BE2C (cell line): Measurements from ENCODE around the gene GPHB5.

Source experiments
- DNase-seq: peaks from one replicate; pipeline ENCODE4 v3.0.0-alpha.2; 2020
- H3K27me3 ChIP-seq: fragments of 250-450 bp; sonication (Bioruptor Pico); 2 replicates; pipeline ENCODE4 v1.5.1; 2020; ENCODE audit warnings: mild to moderate bottlenecking
- H3K36me3 ChIP-seq: fragments of 250-450 bp; sonication (Bioruptor Pico); 2 replicates; pipeline ENCODE4 v1.5.1; 2020; ENCODE audit warnings: mild to moderate bottlenecking
- H3K4me1 ChIP-seq: fragments of 250-450 bp; sonication (Bioruptor Pico); 2 replicates; pipeline ENCODE4 v1.5.1; 2020
- H3K4me3 ChIP-seq: 2 replicates; pipeline ENCODE4 v1.5.1; 2011; ENCODE audit warnings: low read depth, low read length
- H3K9me3 ChIP-seq: fragments of 250-450 bp; sonication (Bioruptor Pico); 2 replicates; pipeline ENCODE4 v1.5.1; 2020
- CTCF ChIP-seq: IDR thresholded peaks from 2 replicates; pipeline ENCODE4 v1.5.1; 2012; ENCODE audit warnings: mild to moderate bottlenecking, low read depth, low read length

Gene GPHB5

GRCh38 chr14:63269561-63270225 lies 49.0 kb downstream of the GPHB5 start:
- Histone ChIP-seq H3K36me3 (no peaks in the 10 kb centered on the region), H3K4me3 (no peak overlapping the region), H3K9me3 (no peaks in the 10 kb centered on the region), H3K27me3 (peaks cover 14% of the 10 kb centered on the region), H3K4me1 (no peaks in the 10 kb centered on the region)
- no peak for TF ChIP-seq CTCF
- DNase-seq = no peak

- DNase-seq = no peak
- TF ChIP-seq CTCF = no peak
Measured at GRCh38 chr14:63268771-63269170, 50.0 kb downstream of the GPHB5 start.

GRCh38 chr14:63267171-63267570 lies 51.6 kb downstream of the GPHB5 start:
- DNase-seq = no peak
- H3K27me3 ChIP-seq = peaks cover 14% of the 10 kb centered on the region
- no peak for TF ChIP-seq CTCF
- H3K4me3 ChIP-seq = no peak overlapping the region
- H3K36me3 ChIP-seq = no peaks in the 10 kb centered on the region
- no peaks in the 10 kb centered on the region for H3K9me3 ChIP-seq
- H3K4me1 ChIP-seq = no peaks in the 10 kb centered on the region

More at GRCh38 chr14:63268771-63269170, 50.0 kb downstream of the GPHB5 start:
- peaks cover 14% of the 10 kb centered on the region for H3K27me3 ChIP-seq
- H3K9me3 ChIP-seq = no peaks in the 10 kb centered on the region
- H3K36me3 ChIP-seq = no peaks in the 10 kb centered on the region
- no peaks in the 10 kb centered on the region for H3K4me1 ChIP-seq
- no peak overlapping the region for H3K4me3 ChIP-seq

GRCh38 chr14:63266106-63266505 lies 52.6 kb downstream of the GPHB5 start:
- DNase-seq = no peak
- Histone ChIP-seq H3K9me3 (no peaks in the 10 kb centered on the region), H3K27me3 (peaks cover 10% of the 10 kb centered on the region), H3K4me3 (no peak overlapping the region), H3K4me1 (no peaks in the 10 kb centered on the region), H3K36me3 (no peaks in the 10 kb centered on the region)
- TF ChIP-seq CTCF = no peak
